Esophagus muscularis mucosa (tissue), 4 donors: ENCODE results near the gene PLOD3.

ENCODE experiments used
- CTCF ChIP-seq, 3 experiments: fragments of 200-600 bp in 2 of 3; fragments of 450-650 bp in 1 of 3; sonication (generic) in 2 of 3; IDR thresholded peaks; one replicate each; pipeline ENCODE4 v1.5.1; 2017 to 2019; ENCODE audit warnings: antibody characterized with exemption in 3 of 3, mild to moderate bottlenecking in 2 of 3, moderate library complexity in 1 of 3
- EP300 ChIP-seq: sonication (generic); formaldehyde crosslinking; IDR thresholded peaks from one replicate; pipeline ENCODE4 v1.6.1; 2017; ENCODE audit warnings: antibody characterized with exemption
- POLR2A ChIP-seq: fragments of 450-650 bp; IDR thresholded peaks from one replicate; pipeline ENCODE4 v1.6.1; 2017; ENCODE audit warnings: antibody characterized with exemption, moderate library complexity, mild to moderate bottlenecking, low read depth
- POLR2AphosphoS5 ChIP-seq, 2 donors: sonication (generic); formaldehyde crosslinking; IDR thresholded peaks; one replicate each; pipeline ENCODE4 v1.6.1; 2017; ENCODE audit warnings: antibody characterized with exemption in 2 of 2

- TF ChIP-seq CTCF (IDR thresholded peaks at IDR 0.05), result no peak
- TF ChIP-seq EP300, result no peak
- TF ChIP-seq POLR2AphosphoS5 (IDR thresholded peaks at IDR 0.05), result no peak
- no peak for TF ChIP-seq POLR2A
Measured at GRCh38 chr7:101233907-101234547, 16.6 kb upstream of the PLOD3 start.
